ENCODE measurements around the gene CNIH3.
"Not testable (repeated sequence)": the region's sequence is repeated elsewhere in the genome, so short reads cannot be mapped to it uniquely, and the experiment has no call there.

Gene CNIH3

GRCh38 chr1:224615861-224616755 lies at the start of gene CNIH3:
CNIH3 (plus strand) TSS chr1:224616317; CDS start chr1:224617175, 858 bp downstream.
- no peak within 1 kb of the TSS for H3K9ac ChIP-seq (ENCODE audit: low read depth in 1 of 2, low read length in 2 of 2)
- no peak within 1 kb of the TSS for H3K27ac ChIP-seq (ENCODE audit: low read depth, low read length)
- H3K27me3 ChIP-seq (ENCODE audit: control insufficient read depth in 1 of 2, insufficient read depth in 2 of 2, low read length in 2 of 2) = peaks cover 38 to 50% of the 10 kb centered on the region in 2 donors

GRCh38 chr1:224566492-224566891 lies 49.6 kb upstream of the CNIH3 start:
- H3K27me3 ChIP-seq (ENCODE audit: control insufficient read depth in 1 of 2, insufficient read depth in 2 of 2, low read length in 2 of 2); H3K4me3 ChIP-seq (ENCODE audit: low read depth in 1 of 2, low read length in 2 of 2); H3K36me3 ChIP-seq (ENCODE audit: control insufficient read depth in 1 of 2, insufficient read depth in 2 of 2, low read length in 2 of 2); H3K9me3 ChIP-seq (ENCODE audit: control insufficient read depth in 1 of 2, low read length in 2 of 2); H3K9ac ChIP-seq (ENCODE audit: low read depth in 1 of 2, low read length in 2 of 2); H3K4me1 ChIP-seq (ENCODE audit: control insufficient read depth in 1 of 2, insufficient read depth in 2 of 2, low read length in 2 of 2); H3K27ac ChIP-seq (ENCODE audit: low read depth, low read length): not testable (repeated sequence)

More at GRCh38 chr1:224615861-224616755, at the start of gene CNIH3:
- Histone ChIP-seq H3K4me1 (ENCODE audit: control insufficient read depth in 1 of 2, insufficient read depth in 2 of 2, low read length in 2 of 2) (peaks cover 0 to 13% of the 10 kb centered on the region in 2 donors), H3K4me3 (ENCODE audit: low read depth in 1 of 2, low read length in 2 of 2) (peak within 1 kb of the TSS; percentile 20 to 48), H3K36me3 (ENCODE audit: control insufficient read depth in 1 of 2, insufficient read depth in 2 of 2, low read length in 2 of 2) (no peaks in the 10 kb centered on the region), H3K9me3 (ENCODE audit: control insufficient read depth in 1 of 2, low read length in 2 of 2) (no peaks in the 10 kb centered on the region)

GRCh38 chr1:224569276-224569675 lies 46.8 kb upstream of the CNIH3 start:
- H3K4me3 ChIP-seq (ENCODE audit: low read depth in 1 of 2, low read length in 2 of 2) = no peak overlapping the region
- no peaks in the 10 kb centered on the region for H3K9me3 ChIP-seq (ENCODE audit: control insufficient read depth in 1 of 2, low read length in 2 of 2)
- no peak overlapping the region for H3K9ac ChIP-seq (ENCODE audit: low read depth in 1 of 2, low read length in 2 of 2)
- H3K27ac ChIP-seq (ENCODE audit: low read depth, low read length) = no peak overlapping the region
- no peaks in the 10 kb centered on the region for H3K36me3 ChIP-seq (ENCODE audit: control insufficient read depth in 1 of 2, insufficient read depth in 2 of 2, low read length in 2 of 2)
- no peaks in the 10 kb centered on the region for H3K27me3 ChIP-seq (ENCODE audit: control insufficient read depth in 1 of 2, insufficient read depth in 2 of 2, low read length in 2 of 2)
- H3K4me1 ChIP-seq (ENCODE audit: control insufficient read depth in 1 of 2, insufficient read depth in 2 of 2, low read length in 2 of 2) = no peaks in the 10 kb centered on the region

GRCh38 chr1:224571975-224572374 lies 44.1 kb upstream of the CNIH3 start:
- not testable (repeated sequence) for H3K9ac ChIP-seq (ENCODE audit: low read depth in 1 of 2, low read length in 2 of 2); H3K27ac ChIP-seq (ENCODE audit: low read depth, low read length); H3K4me3 ChIP-seq (ENCODE audit: low read depth in 1 of 2, low read length in 2 of 2); H3K9me3 ChIP-seq (ENCODE audit: control insufficient read depth in 1 of 2, low read length in 2 of 2); H3K36me3 ChIP-seq (ENCODE audit: control insufficient read depth in 1 of 2, insufficient read depth in 2 of 2, low read length in 2 of 2); H3K27me3 ChIP-seq (ENCODE audit: control insufficient read depth in 1 of 2, insufficient read depth in 2 of 2, low read length in 2 of 2); H3K4me1 ChIP-seq (ENCODE audit: control insufficient read depth in 1 of 2, insufficient read depth in 2 of 2, low read length in 2 of 2)

- Histone ChIP-seq H3K36me3 (ENCODE audit: control insufficient read depth in 1 of 2, insufficient read depth in 2 of 2, low read length in 2 of 2) (no peaks in the 10 kb centered on the region), H3K4me3 (ENCODE audit: low read depth in 1 of 2, low read length in 2 of 2) (no peak overlapping the region), H3K27ac (ENCODE audit: low read depth, low read length) (no peak overlapping the region), H3K4me1 (ENCODE audit: control insufficient read depth in 1 of 2, insufficient read depth in 2 of 2, low read length in 2 of 2) (no peaks in the 10 kb centered on the region), H3K9me3 (ENCODE audit: control insufficient read depth in 1 of 2, low read length in 2 of 2) (no peaks in the 10 kb centered on the region), H3K27me3 (ENCODE audit: control insufficient read depth in 1 of 2, insufficient read depth in 2 of 2, low read length in 2 of 2) (no peaks in the 10 kb centered on the region), H3K9ac (ENCODE audit: low read depth in 1 of 2, low read length in 2 of 2) (no peak overlapping the region)
These were observed 36.6 kb upstream of the CNIH3 start for GRCh38 chr1:224579526-224579925.

GRCh38 chr1:224580006-224580405 lies 36.1 kb upstream of the CNIH3 start:
- Histone ChIP-seq H3K36me3 (ENCODE audit: control insufficient read depth in 1 of 2, insufficient read depth in 2 of 2, low read length in 2 of 2) (no peaks in the 10 kb centered on the region), H3K4me1 (ENCODE audit: control insufficient read depth in 1 of 2, insufficient read depth in 2 of 2, low read length in 2 of 2) (no peaks in the 10 kb centered on the region), H3K4me3 (ENCODE audit: low read depth in 1 of 2, low read length in 2 of 2) (no peak overlapping the region), H3K9me3 (ENCODE audit: control insufficient read depth in 1 of 2, low read length in 2 of 2) (no peaks in the 10 kb centered on the region), H3K9ac (ENCODE audit: low read depth in 1 of 2, low read length in 2 of 2) (no peak overlapping the region), H3K27me3 (ENCODE audit: control insufficient read depth in 1 of 2, insufficient read depth in 2 of 2, low read length in 2 of 2) (no peaks in the 10 kb centered on the region), H3K27ac (ENCODE audit: low read depth, low read length) (no peak overlapping the region)

GRCh38 chr1:224582041-224582440 lies 34.1 kb upstream of the CNIH3 start:
- Histone ChIP-seq H3K4me1 (ENCODE audit: control insufficient read depth in 1 of 2, insufficient read depth in 2 of 2, low read length in 2 of 2) (no peaks in the 10 kb centered on the region), H3K27ac (ENCODE audit: low read depth, low read length) (no peak overlapping the region), H3K9ac (ENCODE audit: low read depth in 1 of 2, low read length in 2 of 2) (no peak overlapping the region), H3K9me3 (ENCODE audit: control insufficient read depth in 1 of 2, low read length in 2 of 2) (no peaks in the 10 kb centered on the region), H3K27me3 (ENCODE audit: control insufficient read depth in 1 of 2, insufficient read depth in 2 of 2, low read length in 2 of 2) (no peaks in the 10 kb centered on the region), H3K4me3 (ENCODE audit: low read depth in 1 of 2, low read length in 2 of 2) (no peak overlapping the region), H3K36me3 (ENCODE audit: control insufficient read depth in 1 of 2, insufficient read depth in 2 of 2, low read length in 2 of 2) (no peaks in the 10 kb centered on the region)

- Histone ChIP-seq H3K9ac (ENCODE audit: low read depth in 1 of 2, low read length in 2 of 2) (no peak overlapping the region), H3K9me3 (ENCODE audit: control insufficient read depth in 1 of 2, low read length in 2 of 2) (no peaks in the 10 kb centered on the region), H3K4me3 (ENCODE audit: low read depth in 1 of 2, low read length in 2 of 2) (no peak overlapping the region), H3K36me3 (ENCODE audit: control insufficient read depth in 1 of 2, insufficient read depth in 2 of 2, low read length in 2 of 2) (no peaks in the 10 kb centered on the region), H3K27me3 (ENCODE audit: control insufficient read depth in 1 of 2, insufficient read depth in 2 of 2, low read length in 2 of 2) (no peaks in the 10 kb centered on the region), H3K27ac (ENCODE audit: low read depth, low read length) (no peak overlapping the region), H3K4me1 (ENCODE audit: control insufficient read depth in 1 of 2, insufficient read depth in 2 of 2, low read length in 2 of 2) (no peaks in the 10 kb centered on the region)
These were observed 32.3 kb upstream of the CNIH3 start for GRCh38 chr1:224583774-224584173.

GRCh38 chr1:224585051-224585450 lies 31.1 kb upstream of the CNIH3 start:
- H3K27me3 ChIP-seq (ENCODE audit: control insufficient read depth in 1 of 2, insufficient read depth in 2 of 2, low read length in 2 of 2) = no peaks in the 10 kb centered on the region
- no peak overlapping the region for H3K9ac ChIP-seq (ENCODE audit: low read depth in 1 of 2, low read length in 2 of 2)
- H3K4me1 ChIP-seq (ENCODE audit: control insufficient read depth in 1 of 2, insufficient read depth in 2 of 2, low read length in 2 of 2) = no peaks in the 10 kb centered on the region
- H3K9me3 ChIP-seq (ENCODE audit: control insufficient read depth in 1 of 2, low read length in 2 of 2) = peaks cover 0 to 4% of the 10 kb centered on the region in 2 donors
- no peak overlapping the region for H3K4me3 ChIP-seq (ENCODE audit: low read depth in 1 of 2, low read length in 2 of 2)
- H3K36me3 ChIP-seq (ENCODE audit: control insufficient read depth in 1 of 2, insufficient read depth in 2 of 2, low read length in 2 of 2) = no peaks in the 10 kb centered on the region
- H3K27ac ChIP-seq (ENCODE audit: low read depth, low read length) = no peak overlapping the region

- no peak overlapping the region for H3K9ac ChIP-seq (ENCODE audit: low read depth in 1 of 2, low read length in 2 of 2)
- H3K36me3 ChIP-seq (ENCODE audit: control insufficient read depth in 1 of 2, insufficient read depth in 2 of 2, low read length in 2 of 2) = no peaks in the 10 kb centered on the region
These were observed 29.1 kb upstream of the CNIH3 start for GRCh38 chr1:224587051-224587450.

More at GRCh38 chr1:224587051-224587450, 29.1 kb upstream of the CNIH3 start:
- Histone ChIP-seq H3K9me3 (ENCODE audit: control insufficient read depth in 1 of 2, low read length in 2 of 2) (peaks cover 0 to 4% of the 10 kb centered on the region in 2 donors), H3K27me3 (ENCODE audit: control insufficient read depth in 1 of 2, insufficient read depth in 2 of 2, low read length in 2 of 2) (no peaks in the 10 kb centered on the region), H3K4me1 (ENCODE audit: control insufficient read depth in 1 of 2, insufficient read depth in 2 of 2, low read length in 2 of 2) (no peaks in the 10 kb centered on the region), H3K27ac (ENCODE audit: low read depth, low read length) (no peak overlapping the region), H3K4me3 (ENCODE audit: low read depth in 1 of 2, low read length in 2 of 2) (no peak overlapping the region)
